Measurements from ENCODE around the gene NCKIPSD.

NCKIPSD gene

GRCh38 chr3:48647714-48648113 is 38.0 kb downstream of the NCKIPSD start:
- DNase-seq (ENCODE audit: low read depth), result no peak

- DNase-seq (ENCODE audit: low read depth), result no peak
These were observed 40.6 kb downstream of the NCKIPSD start for GRCh38 chr3:48644898-48645760.

- no peak for DNase-seq (ENCODE audit: low read depth)
These were observed 43.1 kb downstream of the NCKIPSD start for GRCh38 chr3:48642605-48643004.

GRCh38 chr3:48641396-48641795 is 44.3 kb downstream of the NCKIPSD start:
- no peak for DNase-seq (ENCODE audit: low read depth)

GRCh38 chr3:48639944-48640606 is 45.6 kb downstream of the NCKIPSD start:
- DNase-seq (ENCODE audit: low read depth), result no peak

GRCh38 chr3:48637305-48637704 is 48.4 kb downstream of the NCKIPSD start:
- DNase-seq (ENCODE audit: low read depth), result no peak

GRCh38 chr3:48636149-48636655 is 49.5 kb downstream of the NCKIPSD start:
- DNase-seq (ENCODE audit: low read depth), result no peak

GRCh38 chr3:48635222-48636021 is 50.3 kb downstream of the NCKIPSD start, which contains the start of gene SLC26A6:
Gene SLC26A6 (minus strand): TSS chr3:48635461. CDS start chr3:48635393, 68 bp downstream.
- DNase-seq (ENCODE audit: low read depth), result peak; percentile 92

GRCh38 chr3:48634661-48635221 is 51.0 kb downstream of the NCKIPSD start:
- DNase-seq (ENCODE audit: low read depth), result peak; percentile 30

GRCh38 chr3:48633743-48634142 is 52.0 kb downstream of the NCKIPSD start:
- no peak for DNase-seq (ENCODE audit: low read depth)

- no peak for DNase-seq (ENCODE audit: low read depth)
These were observed 52.5 kb downstream of the NCKIPSD start for GRCh38 chr3:48633256-48633655.

GRCh38 chr3:48631516-48632448 is 53.9 kb downstream of the NCKIPSD start:
- DNase-seq (ENCODE audit: low read depth), result no peak

GRCh38 chr3:48630833-48631232 is 54.9 kb downstream of the NCKIPSD start:
- no peak for DNase-seq (ENCODE audit: low read depth)

- no peak for DNase-seq (ENCODE audit: low read depth)
These were observed 55.3 kb downstream of the NCKIPSD start for GRCh38 chr3:48630407-48630806.

GRCh38 chr3:48629894-48630293 is 55.8 kb downstream of the NCKIPSD start:
- DNase-seq (ENCODE audit: low read depth), result no peak

- no peak for DNase-seq (ENCODE audit: low read depth)
These were observed 57.3 kb downstream of the NCKIPSD start for GRCh38 chr3:48628277-48629017.

GRCh38 chr3:48625600-48625999 is 60.1 kb downstream of the NCKIPSD start:
- no peak for DNase-seq (ENCODE audit: low read depth)

- DNase-seq (ENCODE audit: low read depth), result no peak
These were observed 60.9 kb downstream of the NCKIPSD start for GRCh38 chr3:48624767-48625166.

- DNase-seq (ENCODE audit: low read depth), result no peak
These were observed 61.7 kb downstream of the NCKIPSD start for GRCh38 chr3:48623851-48624547.

Measured in stimulated activated CD8-positive, alpha-beta memory T cell treated with anti-CD3 and anti-CD28 coated beads, Interleukin-7, amount 100 ng/mL, for 24 hours (primary cell).